Keratinocyte (primary cell): ENCODE measurements around the gene DCST1. TPM values are rescaled to one million over a fixed set of nuclear protein-coding genes. Genes with fewer than 3 reads are reported as not detected.

Source experiments
- DNase-seq: peaks from one replicate; pipeline ENCODE4 v3.0.0-alpha.2; 2011; ENCODE audit warnings: low read depth, missing footprints, low spot score
- FAIRE-seq: peaks from 2 replicates; lab custom pipeline; 2011; peaks lifted over from hg19 to GRCh38; lab: Jason Lieb, UNC
- H2AFZ ChIP-seq: 2 replicates; pipeline ENCODE4 v1.6.0; 2012; ENCODE audit warnings: low read length, control low read depth, inconsistent platforms; ENCODE audit not compliant: control insufficient read depth
- H3K27ac ChIP-seq: 2 replicates; pipeline ENCODE4 v1.5.1; 2011; ENCODE audit warnings: low read length; ENCODE audit not compliant: control insufficient read depth, insufficient read depth
- H3K27me3 ChIP-seq: 3 replicates; pipeline ENCODE4 v1.6.0; 2011; ENCODE audit warnings: low read length; ENCODE audit not compliant: control insufficient read depth, insufficient read depth; ENCODE audit errors: extremely low read depth
- H3K36me3 ChIP-seq, 2 experiments: 2 replicates in 1 of 2; 3 replicates in 1 of 2; pipeline ENCODE4 v1.5.1; 2011; ENCODE audit warnings: low read length in 2 of 2, mild to moderate bottlenecking in 1 of 2; ENCODE audit not compliant: control insufficient read depth in 2 of 2, insufficient read depth in 2 of 2; ENCODE audit errors: extremely low read depth in 1 of 2
- H3K4me1 ChIP-seq: 3 replicates; pipeline ENCODE4 v1.5.1; 2011; ENCODE audit warnings: low read length; ENCODE audit not compliant: control insufficient read depth, insufficient read depth; ENCODE audit errors: extremely low read depth
- H3K4me2 ChIP-seq: 3 replicates; pipeline ENCODE4 v1.6.0; 2011; ENCODE audit warnings: low read depth, low read length; ENCODE audit not compliant: control insufficient read depth, insufficient read depth; ENCODE audit errors: extremely low read depth
- H3K4me3 ChIP-seq, 3 experiments: fragments of 200-600 bp in 1 of 3; sonication (generic) in 1 of 3; 2 replicates in 2 of 3; 3 replicates in 1 of 3; pipeline ENCODE4 v1.5.1; 2011 to 2016; ENCODE audit warnings: low read length in 3 of 3, mild to moderate bottlenecking in 3 of 3, control low read depth in 2 of 3, inconsistent platforms in 1 of 3, low read depth in 1 of 3, mixed read lengths in 1 of 3, mixed run types in 1 of 3, moderate library complexity in 1 of 3; ENCODE audit not compliant: control insufficient read depth in 2 of 3, insufficient read depth in 2 of 3; ENCODE audit errors: extremely low read depth in 1 of 3
- H3K79me2 ChIP-seq: 2 replicates; pipeline ENCODE4 v1.6.0; 2012; ENCODE audit warnings: low read length; ENCODE audit not compliant: control insufficient read depth, insufficient read depth
- H3K9ac ChIP-seq: 3 replicates; pipeline ENCODE4 v1.6.0; 2011; ENCODE audit warnings: low read length; ENCODE audit not compliant: control insufficient read depth, insufficient read depth; ENCODE audit errors: extremely low read depth
- H3K9me1 ChIP-seq: 3 replicates; pipeline ENCODE4 v1.6.0; 2011; ENCODE audit warnings: low read length; ENCODE audit not compliant: control insufficient read depth, insufficient read depth; ENCODE audit errors: extremely low read depth
- H3K9me3 ChIP-seq: 2 replicates; pipeline ENCODE4 v1.5.1; 2012; ENCODE audit warnings: low read depth, low read length; ENCODE audit not compliant: control insufficient read depth
- H4K20me1 ChIP-seq: 3 replicates; pipeline ENCODE4 v1.6.0; 2011; ENCODE audit warnings: low read length; ENCODE audit not compliant: control insufficient read depth, insufficient read depth; ENCODE audit errors: extremely low read depth
- EZH2 ChIP-seq: IDR thresholded peaks from one replicate; pipeline ENCODE4 v1.6.1; 2012; ENCODE audit warnings: inconsistent platforms, mild to moderate bottlenecking, low read length, moderate library complexity
- dilution Hi-C: fragments of 300-500 bp; cut with MboI; formaldehyde crosslinking; loops from one replicate; pipeline ENCODE4 v1.7.0; 2020; ENCODE audit warnings: low sequenced_read_pairs; ENCODE audit not compliant: extremely low pct_ligation_motif_present
- polyA plus RNA-seq, 5 experiments: library from polyadenylated mRNA; depleted of rRNA in 3 of 5; stranded (reverse) in 3 of 5; stranded (forward) in 1 of 5; unstranded in 1 of 5; fragments of >200 nt; gene quantifications; 1 replicate in 1 of 5; 2 replicates in 3 of 5; 3 replicates in 1 of 5; pipeline versions ENCODE4 v1.2.1 to v1.2.3, GENCODE V29; 2011 to 2012; ENCODE audit warnings: missing spikeins in 2 of 5, low read depth in 1 of 5, low replicate concordance in 1 of 5
- TF ChIP-seq, protein P1 (sequence below), 3 experiments: IDR thresholded peaks in 1 of 3; conservative IDR thresholded peaks in 1 of 3; optimal IDR thresholded peaks in 1 of 3; 2 replicates in 2 of 3; 3 replicates in 1 of 3; pipeline versions ENCODE3 to v1.5.1; 2011; ENCODE audit warnings: low read length in 3 of 3, mild to moderate bottlenecking in 3 of 3, moderate library complexity in 2 of 3, control low read depth in 1 of 3, inconsistent platforms in 1 of 3; ENCODE audit not compliant: insufficient read depth in 2 of 3; ENCODE audit errors: extremely low read depth in 1 of 3

DCST1 gene
- polyA plus RNA-seq, 1 donor (not counting 4 experiments of a cell fraction or from before 2014, with no cell fraction given): not detected

DNA sequence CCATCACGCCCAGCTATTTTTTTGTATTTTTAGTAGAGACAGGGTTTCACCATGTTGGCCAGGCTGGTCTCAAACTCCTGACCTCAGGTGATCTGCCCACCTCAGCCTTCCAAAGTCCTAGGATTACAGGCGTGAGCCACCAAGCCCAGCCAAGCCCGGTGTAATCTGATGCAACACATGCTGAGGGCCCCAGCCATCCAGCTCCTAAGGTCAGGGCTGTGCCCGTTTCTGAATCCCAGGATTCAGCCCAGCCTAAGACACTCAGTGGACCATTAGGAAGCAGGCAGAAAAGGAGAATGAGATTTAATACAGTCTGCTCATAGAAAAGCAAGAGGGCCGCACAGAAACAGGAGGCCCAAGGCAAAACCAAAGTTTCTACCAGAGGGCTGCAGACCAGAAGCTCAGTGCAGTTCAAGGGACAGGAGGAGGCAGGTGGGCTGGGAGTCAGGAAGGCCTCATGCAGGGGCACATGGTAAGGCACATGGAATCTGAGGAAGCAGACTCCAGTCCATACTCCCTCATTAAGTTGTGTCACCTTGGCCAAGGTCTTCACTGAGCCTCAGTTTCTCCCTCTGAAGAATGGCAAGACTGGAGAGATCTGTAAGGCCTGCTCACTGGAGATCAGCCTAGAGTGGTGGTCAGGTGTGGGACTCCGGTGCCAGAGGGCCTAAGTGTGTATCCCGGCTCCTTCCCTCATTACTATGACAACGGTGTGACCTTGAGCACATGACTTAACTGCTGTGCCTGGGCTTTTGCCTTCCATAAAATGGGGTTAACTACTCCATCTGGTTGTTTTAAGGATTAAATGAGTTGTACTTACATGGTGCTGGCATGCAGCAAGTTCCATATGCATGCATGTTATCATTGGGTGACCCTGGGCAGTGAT, 15.1 kb downstream of the DCST1 start:
- H3K27ac ChIP-seq: no peak overlapping the region
- H3K27me3 ChIP-seq: no peaks in the 10 kb centered on the region
- no peak for DNase-seq
- no peaks in the 10 kb centered on the region for H3K36me3 ChIP-seq
- dilution Hi-C loops: no loop called here
- FAIRE-seq: no peak
- no peaks in the 10 kb centered on the region for H4K20me1 ChIP-seq
- H3K9me1 ChIP-seq: no peaks in the 10 kb centered on the region
- H3K4me2 ChIP-seq: no peak overlapping the region
- H3K9me3 ChIP-seq: no peaks in the 10 kb centered on the region
- H3K4me3 ChIP-seq: no peak overlapping the region
- H3K9ac ChIP-seq: no peak overlapping the region
- TF ChIP-seq, protein P1, sequence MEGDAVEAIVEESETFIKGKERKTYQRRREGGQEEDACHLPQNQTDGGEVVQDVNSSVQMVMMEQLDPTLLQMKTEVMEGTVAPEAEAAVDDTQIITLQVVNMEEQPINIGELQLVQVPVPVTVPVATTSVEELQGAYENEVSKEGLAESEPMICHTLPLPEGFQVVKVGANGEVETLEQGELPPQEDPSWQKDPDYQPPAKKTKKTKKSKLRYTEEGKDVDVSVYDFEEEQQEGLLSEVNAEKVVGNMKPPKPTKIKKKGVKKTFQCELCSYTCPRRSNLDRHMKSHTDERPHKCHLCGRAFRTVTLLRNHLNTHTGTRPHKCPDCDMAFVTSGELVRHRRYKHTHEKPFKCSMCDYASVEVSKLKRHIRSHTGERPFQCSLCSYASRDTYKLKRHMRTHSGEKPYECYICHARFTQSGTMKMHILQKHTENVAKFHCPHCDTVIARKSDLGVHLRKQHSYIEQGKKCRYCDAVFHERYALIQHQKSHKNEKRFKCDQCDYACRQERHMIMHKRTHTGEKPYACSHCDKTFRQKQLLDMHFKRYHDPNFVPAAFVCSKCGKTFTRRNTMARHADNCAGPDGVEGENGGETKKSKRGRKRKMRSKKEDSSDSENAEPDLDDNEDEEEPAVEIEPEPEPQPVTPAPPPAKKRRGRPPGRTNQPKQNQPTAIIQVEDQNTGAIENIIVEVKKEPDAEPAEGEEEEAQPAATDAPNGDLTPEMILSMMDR (optimal IDR thresholded peaks at IDR 0.05 in 1 of 3, IDR thresholded peaks at IDR 0.05 in 1 of 3, conservative IDR thresholded peaks at IDR 0.05 in 1 of 3; ENCODE audit: extremely low read depth in 1 of 3, insufficient read depth in 2 of 3, low read length in 3 of 3): no peak
- no peak for TF ChIP-seq EZH2
- H3K79me2 ChIP-seq: peaks cover 21% of the 10 kb centered on the region
- peaks cover 40% of the 10 kb centered on the region for H3K4me1 ChIP-seq
- no peak overlapping the region for H2AFZ ChIP-seq

DNA sequence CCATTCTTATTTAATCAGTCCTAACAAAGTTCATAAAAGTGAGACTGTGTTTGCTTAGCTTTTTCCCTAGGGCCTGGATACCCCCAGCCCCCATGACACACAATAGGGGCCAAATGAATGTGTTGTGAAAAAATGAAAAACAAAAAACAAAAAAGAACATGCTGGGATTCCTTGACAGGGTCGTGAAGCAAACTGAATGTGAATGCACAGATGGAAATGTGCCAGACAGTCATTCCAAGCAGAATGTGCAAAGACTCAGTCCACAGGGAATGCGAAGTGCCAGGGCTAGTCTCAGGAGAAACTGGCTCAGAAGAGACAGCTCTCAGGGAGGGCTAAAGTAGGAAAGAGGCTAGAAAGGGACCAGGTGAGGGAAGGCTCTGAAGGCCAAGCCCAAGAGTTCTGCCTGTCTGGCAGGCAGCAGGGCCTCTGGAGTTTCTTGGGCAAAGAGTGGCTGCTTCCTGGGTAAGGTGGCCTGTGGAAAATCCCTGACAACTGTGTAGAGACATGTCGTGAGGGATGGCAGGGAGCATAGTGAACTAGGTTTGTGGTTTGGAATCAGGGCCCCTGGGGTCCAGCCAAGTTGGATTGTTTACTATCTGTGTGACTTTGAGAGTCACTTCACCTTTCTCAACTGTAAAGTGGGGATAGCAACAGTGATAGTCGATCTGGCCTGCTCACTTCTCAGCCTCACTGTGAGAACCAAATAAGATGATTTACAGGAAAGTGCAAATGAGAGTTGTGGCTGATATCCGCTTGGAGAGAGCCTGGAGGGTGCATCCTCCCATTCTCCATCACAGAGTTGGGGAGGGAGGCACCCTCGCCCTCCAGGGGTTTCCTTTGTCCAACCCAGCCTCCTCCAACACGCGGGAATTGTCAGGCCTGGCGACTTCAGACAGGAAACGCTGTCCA, 16.3 kb downstream of the DCST1 start:
- Histone ChIP-seq H4K20me1 (no peaks in the 10 kb centered on the region), H2AFZ (peak overlapping the region; percentile 94), H3K79me2 (peaks cover 26% of the 10 kb centered on the region), H3K27me3 (no peaks in the 10 kb centered on the region), H3K9ac (peak overlapping the region; percentile 75), H3K36me3 (peaks cover 0 to 5% of the 10 kb centered on the region in 2 experiments), H3K4me1 (peaks cover 37% of the 10 kb centered on the region), H3K27ac (peak overlapping the region; percentile 63), H3K9me3 (no peaks in the 10 kb centered on the region), H3K4me2 (peak overlapping the region; percentile 98), H3K9me1 (no peaks in the 10 kb centered on the region), H3K4me3 (peak overlapping the region in 1 of 3 experiments; percentile 84)
- dilution Hi-C loops: no loop called here
- DNase-seq: no peak
- no peak for TF ChIP-seq EZH2
- TF ChIP-seq, protein P1 (optimal IDR thresholded peaks at IDR 0.05 in 1 of 3, IDR thresholded peaks at IDR 0.05 in 1 of 3, conservative IDR thresholded peaks at IDR 0.05 in 1 of 3; ENCODE audit: extremely low read depth in 1 of 3, insufficient read depth in 2 of 3, low read length in 3 of 3): no peak
- FAIRE-seq: peak; percentile 46
